Measurements from ENCODE around the gene NANS.
"Not testable (repeated sequence)": the region's sequence is repeated elsewhere in the genome, so short reads cannot be mapped to it uniquely, and the experiment has no call there.

NANS gene

GRCh38 chr9:98019098-98019497 is 37.4 kb upstream of the NANS start:
- Histone ChIP-seq H3K27ac (ENCODE audit: low read depth in 2 of 2, low read length in 2 of 2) (peak overlapping the region; percentile 78 to 83), H3K4me3 (ENCODE audit: low read length in 2 of 2) (no peak overlapping the region), H3K9me3 (ENCODE audit: control insufficient read depth in 2 of 2, low read length in 2 of 2) (no peaks in the 10 kb centered on the region), H3K36me3 (ENCODE audit: control insufficient read depth in 2 of 2, insufficient read depth in 2 of 2, low read length in 2 of 2) (peaks cover 34 to 41% of the 10 kb centered on the region in 2 donors), H3K9ac (ENCODE audit: low read depth in 1 of 2, low read length in 2 of 2) (peak overlapping the region in 1 of 2 donors; percentile 2), H3K27me3 (ENCODE audit: control insufficient read depth in 2 of 2, insufficient read depth in 2 of 2, low read length in 2 of 2) (no peaks in the 10 kb centered on the region), H3K4me1 (ENCODE audit: control insufficient read depth in 2 of 2, insufficient read depth in 2 of 2, low read length in 2 of 2) (peaks cover 13 to 15% of the 10 kb centered on the region in 2 donors)

- H3K27me3 ChIP-seq (ENCODE audit: control insufficient read depth in 2 of 2, insufficient read depth in 2 of 2, low read length in 2 of 2), result not testable (repeated sequence)
- H3K36me3 ChIP-seq (ENCODE audit: control insufficient read depth in 2 of 2, insufficient read depth in 2 of 2, low read length in 2 of 2), result peaks cover 28 to 36% of the 10 kb centered on the region in 2 donors
- peak overlapping the region in 1 of 2 donors; percentile 2 for H3K9ac ChIP-seq (ENCODE audit: low read depth in 1 of 2, low read length in 2 of 2)
Measured at GRCh38 chr9:98019869-98020268, 36.7 kb upstream of the NANS start.

GRCh38 chr9:98020476-98021145 is 35.9 kb upstream of the NANS start:
- H3K4me1 ChIP-seq (ENCODE audit: control insufficient read depth in 2 of 2, insufficient read depth in 2 of 2, low read length in 2 of 2), result peaks cover 13 to 15% of the 10 kb centered on the region in 2 donors
- no peaks in the 10 kb centered on the region for H3K27me3 ChIP-seq (ENCODE audit: control insufficient read depth in 2 of 2, insufficient read depth in 2 of 2, low read length in 2 of 2)
- peak overlapping the region in 1 of 2 donors; percentile 83 for H3K27ac ChIP-seq (ENCODE audit: low read depth in 2 of 2, low read length in 2 of 2)
- H3K9me3 ChIP-seq (ENCODE audit: control insufficient read depth in 2 of 2, low read length in 2 of 2), result no peaks in the 10 kb centered on the region
- H3K9ac ChIP-seq (ENCODE audit: low read depth in 1 of 2, low read length in 2 of 2), result no peak overlapping the region
- H3K4me3 ChIP-seq (ENCODE audit: low read length in 2 of 2), result no peak overlapping the region
- peaks cover 22 to 29% of the 10 kb centered on the region in 2 donors for H3K36me3 ChIP-seq (ENCODE audit: control insufficient read depth in 2 of 2, insufficient read depth in 2 of 2, low read length in 2 of 2)

More at GRCh38 chr9:98019869-98020268, 36.7 kb upstream of the NANS start:
- peak overlapping the region; percentile 78 to 83 for H3K27ac ChIP-seq (ENCODE audit: low read depth in 2 of 2, low read length in 2 of 2)
- not testable (repeated sequence) for H3K4me3 ChIP-seq (ENCODE audit: low read length in 2 of 2); H3K9me3 ChIP-seq (ENCODE audit: control insufficient read depth in 2 of 2, low read length in 2 of 2)
- peaks cover 13 to 15% of the 10 kb centered on the region in 2 donors for H3K4me1 ChIP-seq (ENCODE audit: control insufficient read depth in 2 of 2, insufficient read depth in 2 of 2, low read length in 2 of 2)

- H3K9ac ChIP-seq (ENCODE audit: low read depth in 1 of 2, low read length in 2 of 2), result no peak overlapping the region
- peaks cover 13 to 15% of the 10 kb centered on the region in 2 donors for H3K4me1 ChIP-seq (ENCODE audit: control insufficient read depth in 2 of 2, insufficient read depth in 2 of 2, low read length in 2 of 2)
- no peaks in the 10 kb centered on the region for H3K27me3 ChIP-seq (ENCODE audit: control insufficient read depth in 2 of 2, insufficient read depth in 2 of 2, low read length in 2 of 2)
- no peak overlapping the region for H3K27ac ChIP-seq (ENCODE audit: low read depth in 2 of 2, low read length in 2 of 2)
- no peak overlapping the region for H3K4me3 ChIP-seq (ENCODE audit: low read length in 2 of 2)
- H3K9me3 ChIP-seq (ENCODE audit: control insufficient read depth in 2 of 2, low read length in 2 of 2), result no peaks in the 10 kb centered on the region
- peaks cover 17 to 23% of the 10 kb centered on the region in 2 donors for H3K36me3 ChIP-seq (ENCODE audit: control insufficient read depth in 2 of 2, insufficient read depth in 2 of 2, low read length in 2 of 2)
Measured at GRCh38 chr9:98021306-98022040, 35.1 kb upstream of the NANS start.

- peaks cover 8 to 22% of the 10 kb centered on the region in 2 donors for H3K36me3 ChIP-seq (ENCODE audit: control insufficient read depth in 2 of 2, insufficient read depth in 2 of 2, low read length in 2 of 2)
Measured at GRCh38 chr9:98022447-98022846, 34.1 kb upstream of the NANS start.

GRCh38 chr9:98024702-98025101 is 31.8 kb upstream of the NANS start:
- no peak overlapping the region for H3K27ac ChIP-seq (ENCODE audit: low read depth in 2 of 2, low read length in 2 of 2)
- H3K36me3 ChIP-seq (ENCODE audit: control insufficient read depth in 2 of 2, insufficient read depth in 2 of 2, low read length in 2 of 2), result peaks cover 0 to 7% of the 10 kb centered on the region in 2 donors
- H3K9me3 ChIP-seq (ENCODE audit: control insufficient read depth in 2 of 2, low read length in 2 of 2), result no peaks in the 10 kb centered on the region
- H3K9ac ChIP-seq (ENCODE audit: low read depth in 1 of 2, low read length in 2 of 2), result no peak overlapping the region
- no peaks in the 10 kb centered on the region for H3K27me3 ChIP-seq (ENCODE audit: control insufficient read depth in 2 of 2, insufficient read depth in 2 of 2, low read length in 2 of 2)
- H3K4me3 ChIP-seq (ENCODE audit: low read length in 2 of 2), result no peak overlapping the region
- peaks cover under 1% of the 10 kb centered on the region in 2 donors for H3K4me1 ChIP-seq (ENCODE audit: control insufficient read depth in 2 of 2, insufficient read depth in 2 of 2, low read length in 2 of 2)

More at GRCh38 chr9:98022447-98022846, 34.1 kb upstream of the NANS start:
- no peaks in the 10 kb centered on the region for H3K27me3 ChIP-seq (ENCODE audit: control insufficient read depth in 2 of 2, insufficient read depth in 2 of 2, low read length in 2 of 2)
- peaks cover 13 to 15% of the 10 kb centered on the region in 2 donors for H3K4me1 ChIP-seq (ENCODE audit: control insufficient read depth in 2 of 2, insufficient read depth in 2 of 2, low read length in 2 of 2)
- no peak overlapping the region for H3K9ac ChIP-seq (ENCODE audit: low read depth in 1 of 2, low read length in 2 of 2)
- H3K9me3 ChIP-seq (ENCODE audit: control insufficient read depth in 2 of 2, low read length in 2 of 2), result no peaks in the 10 kb centered on the region
- no peak overlapping the region for H3K4me3 ChIP-seq (ENCODE audit: low read length in 2 of 2)
- no peak overlapping the region for H3K27ac ChIP-seq (ENCODE audit: low read depth in 2 of 2, low read length in 2 of 2)

- no peaks in the 10 kb centered on the region for H3K27me3 ChIP-seq (ENCODE audit: control insufficient read depth in 2 of 2, insufficient read depth in 2 of 2, low read length in 2 of 2)
- no peak overlapping the region for H3K27ac ChIP-seq (ENCODE audit: low read depth in 2 of 2, low read length in 2 of 2)
- no peak overlapping the region for H3K4me3 ChIP-seq (ENCODE audit: low read length in 2 of 2)
- no peaks in the 10 kb centered on the region for H3K9me3 ChIP-seq (ENCODE audit: control insufficient read depth in 2 of 2, low read length in 2 of 2)
- no peak overlapping the region for H3K9ac ChIP-seq (ENCODE audit: low read depth in 1 of 2, low read length in 2 of 2)
- H3K4me1 ChIP-seq (ENCODE audit: control insufficient read depth in 2 of 2, insufficient read depth in 2 of 2, low read length in 2 of 2), result peaks cover 0 to 3% of the 10 kb centered on the region in 2 donors
- no peaks in the 10 kb centered on the region for H3K36me3 ChIP-seq (ENCODE audit: control insufficient read depth in 2 of 2, insufficient read depth in 2 of 2, low read length in 2 of 2)
Measured at GRCh38 chr9:98031169-98031568, 25.4 kb upstream of the NANS start.

GRCh38 chr9:98031935-98032334 is 24.6 kb upstream of the NANS start:
- no peak overlapping the region for H3K4me3 ChIP-seq (ENCODE audit: low read length in 2 of 2)

GRCh38 chr9:98034593-98035546 is 21.7 kb upstream of the NANS start:
- Histone ChIP-seq H3K9me3 (ENCODE audit: control insufficient read depth in 2 of 2, low read length in 2 of 2) (no peaks in the 10 kb centered on the region), H3K4me1 (ENCODE audit: control insufficient read depth in 2 of 2, insufficient read depth in 2 of 2, low read length in 2 of 2) (peaks cover 3 to 10% of the 10 kb centered on the region in 2 donors), H3K4me3 (ENCODE audit: low read length in 2 of 2) (peak overlapping the region in 1 of 2 donors; percentile 28), H3K36me3 (ENCODE audit: control insufficient read depth in 2 of 2, insufficient read depth in 2 of 2, low read length in 2 of 2) (no peaks in the 10 kb centered on the region), H3K27me3 (ENCODE audit: control insufficient read depth in 2 of 2, insufficient read depth in 2 of 2, low read length in 2 of 2) (no peaks in the 10 kb centered on the region), H3K27ac (ENCODE audit: low read depth in 2 of 2, low read length in 2 of 2) (no peak overlapping the region), H3K9ac (ENCODE audit: low read depth in 1 of 2, low read length in 2 of 2) (no peak overlapping the region)

More at GRCh38 chr9:98031935-98032334, 24.6 kb upstream of the NANS start:
- peaks cover 0 to 3% of the 10 kb centered on the region in 2 donors for H3K4me1 ChIP-seq (ENCODE audit: control insufficient read depth in 2 of 2, insufficient read depth in 2 of 2, low read length in 2 of 2)
- no peaks in the 10 kb centered on the region for H3K9me3 ChIP-seq (ENCODE audit: control insufficient read depth in 2 of 2, low read length in 2 of 2)
- no peak overlapping the region for H3K27ac ChIP-seq (ENCODE audit: low read depth in 2 of 2, low read length in 2 of 2)
- no peaks in the 10 kb centered on the region for H3K36me3 ChIP-seq (ENCODE audit: control insufficient read depth in 2 of 2, insufficient read depth in 2 of 2, low read length in 2 of 2)
- H3K9ac ChIP-seq (ENCODE audit: low read depth in 1 of 2, low read length in 2 of 2), result no peak overlapping the region
- no peaks in the 10 kb centered on the region for H3K27me3 ChIP-seq (ENCODE audit: control insufficient read depth in 2 of 2, insufficient read depth in 2 of 2, low read length in 2 of 2)

Data from mucosa of rectum (tissue), 2 donors.